Measurements from ENCODE around the gene MEX3D.

Gene MEX3D

DNA sequence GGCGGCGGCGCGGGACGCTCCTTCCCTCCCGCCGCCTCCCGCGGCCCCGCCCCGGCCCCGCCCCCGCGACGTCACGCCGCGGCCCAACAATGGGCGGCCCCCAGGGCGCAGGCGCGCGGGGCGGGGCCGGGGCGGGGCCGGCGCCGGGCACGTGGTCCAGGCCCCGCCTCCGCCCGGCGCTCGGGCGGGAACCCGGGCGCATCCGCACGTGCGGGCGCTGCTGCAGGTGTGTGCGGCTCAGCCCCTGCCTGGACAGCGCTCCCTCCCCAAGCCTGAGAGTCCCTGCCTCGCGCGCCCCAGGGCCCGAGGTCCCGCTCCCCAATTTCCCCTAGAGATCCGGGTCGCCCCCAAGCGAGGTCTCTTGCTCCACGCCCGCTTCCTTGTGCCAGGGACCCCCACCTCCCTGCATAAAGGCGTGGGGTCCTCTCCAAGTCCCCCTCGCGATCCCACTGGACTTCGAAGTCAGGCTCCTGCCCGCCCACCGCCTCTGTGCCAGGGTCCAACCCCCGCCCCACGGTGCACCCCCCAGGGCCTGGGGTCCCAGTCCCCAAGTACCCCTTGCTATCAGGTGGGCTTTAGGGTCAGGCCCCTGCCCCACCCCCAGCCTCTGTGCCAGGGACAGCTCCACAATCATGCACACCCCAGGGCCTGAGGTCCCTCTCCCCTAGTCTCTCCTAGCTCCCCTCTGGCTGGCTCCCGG lies at the start of gene MEX3D:
Gene MEX3D, minus strand, starts transcription at position 6 of the 700 bp plus-strand sequence. CDS start 267 bp downstream, outside the sequence.
- TF ChIP-seq, protein P1, sequence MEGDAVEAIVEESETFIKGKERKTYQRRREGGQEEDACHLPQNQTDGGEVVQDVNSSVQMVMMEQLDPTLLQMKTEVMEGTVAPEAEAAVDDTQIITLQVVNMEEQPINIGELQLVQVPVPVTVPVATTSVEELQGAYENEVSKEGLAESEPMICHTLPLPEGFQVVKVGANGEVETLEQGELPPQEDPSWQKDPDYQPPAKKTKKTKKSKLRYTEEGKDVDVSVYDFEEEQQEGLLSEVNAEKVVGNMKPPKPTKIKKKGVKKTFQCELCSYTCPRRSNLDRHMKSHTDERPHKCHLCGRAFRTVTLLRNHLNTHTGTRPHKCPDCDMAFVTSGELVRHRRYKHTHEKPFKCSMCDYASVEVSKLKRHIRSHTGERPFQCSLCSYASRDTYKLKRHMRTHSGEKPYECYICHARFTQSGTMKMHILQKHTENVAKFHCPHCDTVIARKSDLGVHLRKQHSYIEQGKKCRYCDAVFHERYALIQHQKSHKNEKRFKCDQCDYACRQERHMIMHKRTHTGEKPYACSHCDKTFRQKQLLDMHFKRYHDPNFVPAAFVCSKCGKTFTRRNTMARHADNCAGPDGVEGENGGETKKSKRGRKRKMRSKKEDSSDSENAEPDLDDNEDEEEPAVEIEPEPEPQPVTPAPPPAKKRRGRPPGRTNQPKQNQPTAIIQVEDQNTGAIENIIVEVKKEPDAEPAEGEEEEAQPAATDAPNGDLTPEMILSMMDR (IDR thresholded peaks at IDR 0.05; ENCODE audit: control insufficient read depth, extremely low read depth, insufficient read depth) = no peak
- peak within 1 kb of the TSS; percentile 65 for H3K4me3 ChIP-seq (ENCODE audit: low read depth, low read length)
- no peak for DNase-seq (ENCODE audit: low read depth)

- TF ChIP-seq, protein P1 (IDR thresholded peaks at IDR 0.05; ENCODE audit: control insufficient read depth, extremely low read depth, insufficient read depth) = no peak
- no peak overlapping the region for H3K4me3 ChIP-seq (ENCODE audit: low read depth, low read length)
Observed at GRCh38 chr19:1616875-1617274, 48.8 kb upstream of the MEX3D start.

DNA sequence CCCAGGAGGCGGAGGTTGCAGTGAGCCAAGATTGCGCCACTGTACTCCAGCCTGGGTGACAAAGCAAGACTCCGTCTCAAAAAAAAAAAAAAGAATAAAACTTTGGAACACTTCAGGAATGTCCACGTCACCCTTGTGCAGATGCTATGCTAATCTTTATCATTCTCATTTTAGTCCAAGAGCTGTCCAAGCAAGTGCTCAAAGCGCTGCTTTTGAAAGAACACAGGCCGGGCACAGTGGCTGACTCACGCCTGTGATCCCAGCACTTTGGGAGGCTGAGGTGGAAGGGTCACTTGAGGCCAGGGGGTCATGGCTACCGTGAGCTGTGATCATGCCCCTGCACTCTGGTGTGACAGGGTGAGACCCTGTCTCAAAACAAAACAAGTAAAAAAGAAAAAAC lies 48.3 kb upstream of the MEX3D start:
- DNase-seq (ENCODE audit: low read depth) = no peak
- H3K4me3 ChIP-seq (ENCODE audit: low read depth, low read length) = no peak overlapping the region
- TF ChIP-seq, protein P1 (IDR thresholded peaks at IDR 0.05; ENCODE audit: control insufficient read depth, extremely low read depth, insufficient read depth) = no peak

More at GRCh38 chr19:1616875-1617274, 48.8 kb upstream of the MEX3D start:
- no peak for DNase-seq (ENCODE audit: low read depth)

DNA sequence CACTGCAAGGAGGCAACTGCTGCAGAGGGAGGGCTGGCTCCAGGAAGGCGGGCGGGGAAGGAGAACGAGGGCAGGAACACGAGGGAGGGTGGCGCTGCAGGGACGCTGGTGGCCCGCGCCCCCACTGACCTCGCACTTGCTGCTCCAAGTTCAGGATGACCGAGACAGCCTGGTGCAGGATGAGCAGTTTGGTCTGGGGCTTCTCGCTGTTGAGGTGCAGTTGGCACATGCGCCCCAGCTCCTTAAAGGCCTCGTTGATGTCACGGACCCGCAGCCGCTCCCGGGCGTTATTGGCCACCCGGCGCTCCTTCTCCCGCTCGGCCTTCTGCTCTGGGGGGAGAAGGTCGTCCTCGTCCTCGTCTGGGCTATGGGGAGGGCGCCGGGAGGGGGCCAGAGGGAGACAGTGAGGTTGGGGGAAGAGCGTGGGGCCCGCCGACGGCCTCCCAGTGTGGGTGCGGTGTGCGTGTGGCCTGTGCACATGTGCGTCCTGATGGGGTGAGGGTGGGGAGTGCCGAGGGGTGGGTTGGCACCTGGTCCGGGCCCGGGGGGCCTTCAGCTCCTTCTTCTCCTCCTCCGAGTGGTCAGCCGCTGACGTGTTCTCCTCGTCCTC lies 47.1 kb upstream of the MEX3D start:
- no peak overlapping the region for H3K4me3 ChIP-seq (ENCODE audit: low read depth, low read length)
- no peak for DNase-seq (ENCODE audit: low read depth)
- TF ChIP-seq, protein P1 (IDR thresholded peaks at IDR 0.05; ENCODE audit: control insufficient read depth, extremely low read depth, insufficient read depth) = no peak

DNA sequence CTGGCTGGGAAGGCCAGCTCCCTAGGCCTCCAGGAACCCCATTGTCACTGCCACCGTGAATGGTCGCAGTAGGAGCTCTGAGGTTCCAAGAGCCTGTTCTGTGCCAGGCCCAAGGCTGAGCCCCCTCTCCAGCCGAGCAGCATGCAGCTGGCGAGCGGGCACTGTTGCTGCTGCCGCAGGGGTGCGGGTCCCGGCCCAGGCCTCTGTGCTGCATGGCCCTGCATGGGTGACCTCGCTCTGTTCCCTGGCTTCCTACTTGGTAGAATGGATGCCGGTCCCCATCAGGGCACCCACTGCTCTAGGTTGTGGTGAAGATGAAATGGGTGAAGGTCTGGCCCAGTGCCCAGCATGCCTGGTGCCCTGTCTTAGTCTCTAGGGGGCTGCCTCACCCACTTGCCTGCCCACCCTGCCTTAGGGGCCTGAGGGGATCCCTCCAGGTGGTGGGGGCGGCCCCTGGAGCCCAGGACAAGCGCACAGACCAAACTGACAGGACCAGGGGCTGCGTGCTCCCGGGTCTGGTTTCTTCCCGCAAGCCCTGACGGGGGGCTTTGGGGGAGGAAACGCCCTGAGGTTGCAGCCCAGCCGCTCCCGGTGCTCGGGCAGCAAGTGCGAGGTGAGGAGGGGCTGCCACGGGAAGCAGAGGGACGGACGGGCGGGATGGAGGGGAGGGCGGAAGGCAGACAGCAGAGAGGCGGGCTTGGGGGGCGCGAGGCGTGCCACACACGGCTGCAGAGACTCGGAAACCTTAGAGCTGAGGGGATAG lies 45.9 kb upstream of the MEX3D start:
- H3K4me3 ChIP-seq (ENCODE audit: low read depth, low read length) = no peak overlapping the region
- TF ChIP-seq, protein P1 (IDR thresholded peaks at IDR 0.05; ENCODE audit: control insufficient read depth, extremely low read depth, insufficient read depth) = no peak
- no peak for DNase-seq (ENCODE audit: low read depth)

DNA sequence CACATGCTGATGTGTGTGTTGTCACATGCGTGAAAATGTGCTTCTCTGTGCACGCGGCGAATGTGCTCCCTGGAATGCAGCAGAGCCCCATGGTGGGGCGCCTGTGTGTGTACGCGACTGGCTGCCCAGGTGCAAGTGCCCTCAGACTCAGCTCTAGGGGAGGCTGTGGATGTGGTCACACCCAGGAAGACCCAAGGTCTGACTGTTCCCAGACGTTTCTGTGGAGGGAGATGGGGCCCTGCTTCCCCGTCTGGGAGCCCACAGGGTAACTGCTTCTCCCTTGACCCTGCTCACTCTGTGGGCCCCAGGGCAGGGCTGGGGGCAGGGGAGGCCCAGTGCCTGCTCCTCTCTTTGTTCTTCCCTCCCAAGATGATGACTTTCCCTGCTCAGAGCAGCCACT lies 45.0 kb upstream of the MEX3D start:
- TF ChIP-seq, protein P1 (IDR thresholded peaks at IDR 0.05; ENCODE audit: control insufficient read depth, extremely low read depth, insufficient read depth) = no peak
- no peak for DNase-seq (ENCODE audit: low read depth)
- H3K4me3 ChIP-seq (ENCODE audit: low read depth, low read length) = no peak overlapping the region
